Measurements from ENCODE around the gene PPP1R8. TPM values are rescaled to one million over a fixed set of nuclear protein-coding genes. Genes with fewer than 3 reads are reported as not detected.
A peak's percentile ranks its signal among the peaks of the same experiment; 100 is the strongest.
"Not testable (repeated sequence)": the region's sequence is repeated elsewhere in the genome, so short reads cannot be mapped to it uniquely, and the experiment has no call there.

PPP1R8 gene
- total RNA-seq, 1 experiment from 2014 or later: 41.2 TPM

- in situ Hi-C loops (cut with HindIII; ENCODE audit: low pct_unique_long_range_greater_than_20kb, low sequenced_read_pairs): no loop called here
- no peak for DNase-seq (ENCODE audit: low read depth, low spot score)
Observed at GRCh38 chr1:27824411-27824810, 6.2 kb upstream of the PPP1R8 start.

- in situ Hi-C loops (cut with HindIII; ENCODE audit: low pct_unique_long_range_greater_than_20kb, low sequenced_read_pairs); DNase-seq (ENCODE audit: low read depth, low spot score): not testable (repeated sequence)
Observed at GRCh38 chr1:27829339-27829960, 1.1 kb upstream of the PPP1R8 start.

GRCh38 chr1:27831568-27832410 lies 1.2 kb downstream of the PPP1R8 start:
- DNase-seq (ENCODE audit: low read depth, low spot score): no peak
- in situ Hi-C loops (cut with HindIII; ENCODE audit: low pct_unique_long_range_greater_than_20kb, low sequenced_read_pairs): no loop called here

GRCh38 chr1:27832762-27833161 lies 2.2 kb downstream of the PPP1R8 start:
- in situ Hi-C loops (cut with HindIII; ENCODE audit: low pct_unique_long_range_greater_than_20kb, low sequenced_read_pairs): no loop called here
- no peak for DNase-seq (ENCODE audit: low read depth, low spot score)

GRCh38 chr1:27833470-27833869 lies 2.9 kb downstream of the PPP1R8 start:
- DNase-seq (ENCODE audit: low read depth, low spot score): no peak
- in situ Hi-C loops (cut with HindIII; ENCODE audit: low pct_unique_long_range_greater_than_20kb, low sequenced_read_pairs): no loop called here

- DNase-seq (ENCODE audit: low read depth, low spot score): no peak
- in situ Hi-C loops (cut with HindIII; ENCODE audit: low pct_unique_long_range_greater_than_20kb, low sequenced_read_pairs): no loop called here
Observed at GRCh38 chr1:27835046-27835445, 4.5 kb downstream of the PPP1R8 start.

GRCh38 chr1:27835501-27835900 lies 4.9 kb downstream of the PPP1R8 start:
- no peak for DNase-seq (ENCODE audit: low read depth, low spot score)
- in situ Hi-C loops (cut with HindIII; ENCODE audit: low pct_unique_long_range_greater_than_20kb, low sequenced_read_pairs): no loop called here

GRCh38 chr1:27849951-27850350 lies 19.4 kb downstream of the PPP1R8 start:
- DNase-seq (ENCODE audit: low read depth, low spot score): no peak
- in situ Hi-C loops (cut with HindIII; ENCODE audit: low pct_unique_long_range_greater_than_20kb, low sequenced_read_pairs): no loop called here

GRCh38 chr1:27855085-27855484 lies 24.5 kb downstream of the PPP1R8 start:
- no peak for DNase-seq (ENCODE audit: low read depth, low spot score)
- in situ Hi-C loops (cut with HindIII; ENCODE audit: low pct_unique_long_range_greater_than_20kb, low sequenced_read_pairs): no loop called here

GRCh38 chr1:27856561-27857343 lies 26.2 kb downstream of the PPP1R8 start:
- no peak for DNase-seq (ENCODE audit: low read depth, low spot score)
- in situ Hi-C loops (cut with HindIII; ENCODE audit: low pct_unique_long_range_greater_than_20kb, low sequenced_read_pairs): no loop called here

- in situ Hi-C loops (cut with HindIII; ENCODE audit: low pct_unique_long_range_greater_than_20kb, low sequenced_read_pairs); DNase-seq (ENCODE audit: low read depth, low spot score): not testable (repeated sequence)
Observed at GRCh38 chr1:27857552-27857951, 27.0 kb downstream of the PPP1R8 start.

GRCh38 chr1:27858072-27858948 lies 27.7 kb downstream of the PPP1R8 start:
- in situ Hi-C loops (cut with HindIII; ENCODE audit: low pct_unique_long_range_greater_than_20kb, low sequenced_read_pairs): no loop called here
- DNase-seq (ENCODE audit: low read depth, low spot score): peak; percentile 83

- DNase-seq (ENCODE audit: low read depth, low spot score): no peak
- in situ Hi-C loops (cut with HindIII; ENCODE audit: low pct_unique_long_range_greater_than_20kb, low sequenced_read_pairs): no loop called here
Observed at GRCh38 chr1:27858949-27859576, 28.5 kb downstream of the PPP1R8 start.

- in situ Hi-C loops (cut with HindIII; ENCODE audit: low pct_unique_long_range_greater_than_20kb, low sequenced_read_pairs): no loop called here
Observed at GRCh38 chr1:27861436-27861835, 30.9 kb downstream of the PPP1R8 start.

GRCh38 chr1:27862004-27862403 lies 31.4 kb downstream of the PPP1R8 start:
- in situ Hi-C loops (cut with HindIII; ENCODE audit: low pct_unique_long_range_greater_than_20kb, low sequenced_read_pairs): no loop called here
- DNase-seq (ENCODE audit: low read depth, low spot score): no peak

More at GRCh38 chr1:27861436-27861835, 30.9 kb downstream of the PPP1R8 start:
- DNase-seq (ENCODE audit: low read depth, low spot score): no peak

GRCh38 chr1:27862671-27863537 lies 32.3 kb downstream of the PPP1R8 start:
- DNase-seq (ENCODE audit: low read depth, low spot score): no peak
- in situ Hi-C loops (cut with HindIII; ENCODE audit: low pct_unique_long_range_greater_than_20kb, low sequenced_read_pairs): no loop called here

Measured in SK-MEL-5 (cell line).